GM19395 (cell line): ENCODE measurements around the gene TEK.

Experiments
- ATAC-seq: cut with Tn5 transposase; IDR thresholded peaks from one replicate; pipeline ENCODE4 v1.9.1; 2021; ENCODE audit warnings: mild to moderate bottlenecking, moderate library complexity; ENCODE audit not compliant: unreplicated experiment

TEK gene

DNA sequence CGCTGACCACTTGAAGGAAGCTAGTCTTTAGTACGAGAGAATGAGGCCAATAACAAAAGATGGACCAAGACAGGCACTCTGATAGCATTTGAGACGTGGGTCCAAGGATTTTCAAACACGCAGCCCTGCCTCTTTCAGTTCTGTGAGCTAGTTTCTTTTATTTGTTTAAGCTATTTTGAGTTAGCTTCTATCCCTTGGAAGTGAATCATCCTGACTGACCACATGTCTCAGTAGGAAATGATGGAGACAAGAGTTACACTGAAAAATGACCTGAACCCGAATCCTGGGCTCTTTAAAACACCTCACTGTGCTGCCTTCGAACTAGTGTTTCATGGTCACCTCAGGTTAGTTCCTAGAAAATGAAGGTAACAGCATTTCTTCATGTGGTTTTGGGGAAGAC, 9.9 kb downstream of the TEK start:
- no peak for ATAC-seq

DNA sequence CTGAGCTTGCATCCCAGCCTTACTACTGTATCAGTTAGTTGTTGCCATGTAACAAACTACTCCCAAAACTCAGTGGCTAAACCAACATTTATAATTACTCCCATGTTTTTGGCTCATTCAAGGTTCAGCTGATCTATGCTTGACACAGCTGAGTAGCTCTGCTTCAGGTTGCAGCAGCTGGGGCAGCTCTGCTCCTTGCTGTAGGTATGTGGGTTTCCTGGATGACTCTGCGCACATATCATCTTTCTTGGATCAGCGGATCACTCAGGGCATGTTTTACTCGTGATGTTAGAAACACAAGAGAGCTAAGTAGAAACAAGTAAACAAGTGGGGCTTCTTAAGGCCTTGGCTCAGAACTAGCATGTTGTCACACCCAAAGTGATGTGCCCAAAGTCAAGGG, 15.1 kb downstream of the TEK start:
- ATAC-seq, result no peak

DNA sequence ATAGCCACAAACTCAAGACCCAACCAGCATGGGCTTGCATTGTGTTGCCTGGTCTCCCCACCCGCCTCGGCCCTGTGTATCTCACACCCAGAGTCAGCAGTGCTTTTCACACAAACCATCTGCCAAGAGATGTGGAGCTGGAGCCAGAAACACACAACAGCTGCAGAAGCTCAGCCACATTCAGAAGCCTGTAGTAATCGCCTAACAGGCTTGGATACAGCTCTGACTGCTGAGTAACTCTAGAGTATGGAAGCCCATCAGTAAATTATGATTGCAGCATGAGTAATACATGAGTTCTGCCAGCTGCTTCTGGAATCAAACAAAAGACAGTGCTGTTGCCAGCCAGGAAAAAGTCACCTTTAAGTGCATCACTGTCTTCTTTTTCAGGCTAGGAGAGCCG, 16.0 kb downstream of the TEK start:
- no peak for ATAC-seq

DNA sequence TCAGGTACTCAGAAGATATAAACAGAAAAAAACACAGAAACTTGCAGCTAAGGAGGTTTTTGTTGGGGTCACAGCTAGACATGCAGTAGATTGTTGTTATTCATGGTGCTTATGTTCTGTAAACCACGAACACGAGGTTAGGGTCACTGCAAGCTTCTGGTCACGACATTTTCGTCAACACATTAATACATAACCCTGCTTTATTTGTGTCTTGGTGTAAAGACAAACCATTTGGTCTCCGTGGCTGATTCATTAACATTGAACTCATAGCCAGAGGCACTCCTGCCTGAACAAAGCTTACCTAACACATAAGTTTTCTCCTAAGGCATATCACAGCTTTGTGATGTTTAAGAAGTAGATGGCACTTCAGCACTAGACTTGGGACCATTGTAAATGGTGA, 16.9 kb downstream of the TEK start:
- no peak for ATAC-seq

DNA sequence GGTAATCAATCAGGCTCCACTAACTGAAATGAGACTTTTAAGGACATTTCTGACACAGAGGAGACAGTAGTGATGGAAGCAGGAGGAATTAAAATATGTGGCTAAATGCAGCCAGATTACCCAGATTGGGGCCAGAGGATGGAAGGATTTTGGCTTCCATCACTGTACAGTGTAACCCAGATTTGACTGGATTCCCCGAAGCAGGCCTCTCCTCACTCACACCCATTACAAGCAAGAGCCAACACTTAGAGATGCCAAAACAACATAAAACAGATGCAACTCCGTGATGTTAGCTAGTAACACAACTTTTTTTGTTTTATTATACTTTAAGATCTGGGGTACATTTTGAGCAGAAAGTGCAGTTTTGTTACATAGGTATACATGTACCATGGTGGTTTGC, 17.6 kb downstream of the TEK start:
- ATAC-seq, result no peak

DNA sequence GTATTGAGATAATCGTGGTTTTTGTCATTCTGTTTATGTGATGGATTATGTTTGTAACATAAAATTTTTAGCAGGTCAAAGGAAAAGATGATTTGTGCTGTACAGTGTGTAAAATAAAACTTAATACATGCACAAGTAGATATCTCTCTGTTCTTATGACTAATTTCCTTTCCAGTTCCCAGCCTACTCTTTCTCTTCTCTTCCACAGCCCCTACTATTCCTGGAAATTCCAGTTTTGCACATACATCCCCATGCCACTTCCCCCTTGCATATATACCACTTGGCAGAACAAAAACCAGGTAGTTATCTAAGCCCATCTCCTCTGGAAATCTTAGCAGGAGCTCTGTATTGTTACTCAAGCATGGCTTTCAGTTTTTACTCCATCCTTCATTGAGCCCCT, 20.2 kb downstream of the TEK start:
- no peak for ATAC-seq

DNA sequence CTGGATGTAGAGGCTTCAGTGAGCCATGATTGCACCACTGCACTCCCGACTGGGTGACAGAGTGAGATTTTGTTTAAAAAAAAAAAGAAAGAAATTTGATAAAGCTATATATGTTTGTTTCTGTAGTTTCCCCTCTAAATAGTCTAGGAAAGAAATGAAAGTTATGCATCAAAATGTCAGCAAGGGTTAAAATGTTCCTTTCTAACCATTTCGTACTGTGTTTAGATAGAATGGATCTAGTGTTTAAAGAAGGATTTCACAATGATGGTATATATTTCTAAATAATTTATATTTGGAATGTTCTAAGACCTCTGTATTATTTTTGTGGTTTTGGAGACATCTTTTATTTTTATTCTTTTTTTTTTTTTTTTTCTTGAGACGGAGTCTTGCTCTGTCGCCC, 22.7 kb downstream of the TEK start:
- no peak for ATAC-seq

DNA sequence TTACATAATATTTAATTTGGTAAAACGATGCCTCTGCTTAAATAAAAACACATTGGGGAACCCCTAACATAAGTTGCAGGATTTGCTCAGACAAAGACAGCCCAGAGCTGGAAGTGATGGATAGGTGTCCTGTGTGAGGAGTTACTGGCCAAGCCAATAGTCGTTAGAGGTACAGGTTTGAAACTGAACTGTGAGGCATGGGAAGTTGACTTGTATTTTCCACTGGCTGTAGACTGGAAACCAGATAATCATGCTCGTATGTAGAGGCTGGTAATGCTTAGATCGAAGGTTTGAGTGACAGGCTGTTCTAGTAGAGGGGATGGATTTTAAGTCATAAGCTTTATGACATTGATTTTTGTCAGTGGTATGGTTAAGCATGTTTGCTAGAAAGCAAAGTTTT, 24.8 kb downstream of the TEK start:
- no peak for ATAC-seq

DNA sequence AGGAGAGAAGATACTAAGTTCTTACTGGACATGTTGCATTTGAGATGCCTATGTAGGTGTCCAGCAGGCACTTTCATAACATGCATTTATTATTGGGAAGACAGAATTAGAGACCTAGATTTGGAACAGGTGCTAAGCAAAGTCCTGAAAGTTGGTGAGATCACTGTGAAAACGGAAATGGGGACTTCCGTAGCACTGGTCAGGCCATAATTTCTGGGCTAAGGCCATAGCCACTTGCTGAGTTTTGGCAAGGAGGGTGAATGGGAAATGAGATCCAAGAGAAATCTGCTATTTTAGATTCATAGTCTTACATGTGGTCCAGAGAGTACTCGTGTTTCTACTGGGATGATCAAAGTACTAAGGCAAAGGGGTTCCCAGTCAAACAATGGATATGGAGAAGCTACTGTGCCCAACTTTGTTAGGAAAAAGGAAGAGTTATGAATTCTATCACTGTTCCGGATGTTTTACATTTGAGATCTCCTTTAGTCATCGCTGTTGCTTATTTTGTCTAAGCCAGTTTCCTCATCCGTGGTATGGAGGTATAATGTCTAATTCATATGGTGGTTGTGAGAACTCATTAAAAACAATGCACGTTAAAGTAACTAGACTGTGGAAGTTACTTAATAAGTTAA, 33.4 kb downstream of the TEK start:
- ATAC-seq, result no peak

DNA sequence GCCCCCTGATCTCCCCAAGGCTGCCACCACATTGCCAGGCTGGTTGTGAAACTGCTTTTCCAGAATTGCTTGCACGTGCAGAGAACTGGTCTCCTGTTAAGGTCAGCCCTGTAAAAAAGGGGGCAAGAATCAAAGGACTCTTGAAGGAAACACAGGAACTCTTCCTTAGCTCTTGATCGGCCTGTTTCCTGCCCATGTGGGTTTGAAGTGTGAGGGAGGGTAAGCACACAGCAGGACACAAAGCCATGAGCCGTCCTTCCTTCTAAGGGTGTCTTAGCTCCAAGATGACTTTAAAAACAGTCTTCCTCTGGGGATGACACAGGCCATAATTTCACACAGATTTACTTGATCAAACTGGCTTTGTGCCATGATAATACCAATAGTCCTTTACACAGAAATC, 36.1 kb downstream of the TEK start:
- ATAC-seq, result no peak

DNA sequence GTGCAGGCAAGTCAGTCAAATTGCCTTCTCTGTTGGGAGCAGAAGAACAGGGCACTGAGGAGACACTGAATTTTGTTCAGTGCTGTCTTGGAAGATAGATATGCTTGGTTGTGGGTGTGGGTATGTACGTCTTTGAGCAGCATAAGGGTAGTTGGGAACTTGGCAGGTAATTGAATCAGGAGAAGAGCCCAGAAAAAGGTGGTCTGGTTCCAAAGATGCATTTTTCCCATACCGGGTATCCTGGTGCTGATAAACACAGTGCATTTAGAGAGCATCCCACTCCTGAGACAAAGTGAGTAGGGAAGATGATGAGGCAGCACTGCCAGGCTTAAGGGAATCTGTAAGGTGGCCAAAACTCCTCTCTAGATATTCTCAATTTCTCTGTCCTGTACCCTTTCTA, 40.6 kb downstream of the TEK start:
- no peak for ATAC-seq

DNA sequence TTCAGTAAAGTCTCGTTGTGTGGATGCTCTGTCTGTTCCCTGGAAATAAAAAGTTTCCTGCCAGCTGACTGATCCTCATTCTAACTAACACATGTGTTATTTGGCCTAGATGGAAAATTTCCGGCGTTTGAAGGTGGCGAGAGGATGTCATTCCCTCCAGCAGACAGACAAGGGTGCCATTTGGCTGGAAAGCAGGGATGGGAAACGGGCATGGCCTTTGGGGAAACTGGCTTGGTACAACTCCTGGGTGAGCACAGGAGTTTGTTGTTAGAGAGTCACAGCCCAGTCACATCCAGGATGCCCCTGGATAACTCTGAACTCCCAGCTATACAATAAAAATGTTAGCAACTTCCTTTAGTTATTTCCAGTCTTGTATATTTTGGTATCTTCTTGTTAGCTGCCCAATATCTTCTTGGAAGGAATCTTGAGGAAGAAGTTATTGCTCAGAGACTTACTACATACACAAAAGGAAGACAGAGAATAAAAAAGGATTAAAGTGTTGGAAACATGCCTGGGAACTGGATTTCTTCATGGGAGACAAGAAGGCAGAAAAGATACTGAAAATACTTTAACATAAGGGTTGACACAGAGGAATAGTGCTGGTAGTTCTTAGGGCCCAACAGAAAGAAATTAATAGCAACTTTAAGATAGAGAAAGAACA, 41.9 kb downstream of the TEK start:
- ATAC-seq, result no peak

DNA sequence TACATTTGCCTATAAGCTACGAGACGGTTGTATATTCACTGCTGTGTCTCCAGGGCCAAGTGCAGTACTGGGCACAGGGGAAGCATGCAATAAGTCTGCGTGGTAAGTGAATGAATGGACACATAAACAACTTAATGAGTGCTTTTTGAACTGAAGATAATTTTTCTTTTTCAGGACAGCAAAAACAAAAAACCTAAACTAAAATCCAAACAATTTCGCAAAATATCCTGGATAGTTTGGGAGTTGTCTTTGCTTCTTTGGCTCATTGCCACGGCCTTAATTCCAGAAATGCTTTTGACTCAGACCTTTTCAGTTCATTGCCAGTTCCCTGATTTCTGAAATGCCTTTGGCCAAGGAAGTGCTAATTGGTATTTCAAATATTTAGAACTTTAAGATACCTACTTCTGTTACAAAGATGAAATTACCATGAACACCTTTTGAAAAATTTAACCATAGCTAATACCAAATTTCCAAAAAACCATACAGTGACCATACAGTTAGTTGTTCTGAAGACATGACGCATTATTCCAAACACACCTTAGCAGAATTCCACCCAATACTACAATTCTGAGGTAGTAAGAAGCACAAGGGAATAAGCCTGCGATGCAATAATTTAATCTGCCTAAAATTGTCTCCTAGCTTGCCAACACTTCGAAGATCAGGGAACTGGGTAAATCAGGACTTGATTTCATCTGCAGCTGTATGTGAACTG, 42.8 kb downstream of the TEK start:
- no peak for ATAC-seq

DNA sequence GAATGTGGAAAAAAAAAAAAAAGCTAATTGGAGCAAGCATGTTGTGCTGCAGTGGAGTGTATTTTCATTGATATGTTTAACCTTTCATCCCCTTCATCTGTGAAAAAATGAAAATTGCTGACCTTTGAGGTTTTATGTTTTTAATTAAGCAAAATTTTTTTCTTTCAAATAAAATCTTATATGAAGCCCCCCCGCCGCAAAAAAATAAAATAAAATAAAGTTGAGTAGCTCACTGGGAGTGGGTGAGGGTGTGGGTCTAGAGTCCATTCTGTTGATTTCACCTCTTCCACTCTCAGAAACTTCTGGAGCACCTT, 43.3 kb downstream of the TEK start:
- ATAC-seq, result no peak

DNA sequence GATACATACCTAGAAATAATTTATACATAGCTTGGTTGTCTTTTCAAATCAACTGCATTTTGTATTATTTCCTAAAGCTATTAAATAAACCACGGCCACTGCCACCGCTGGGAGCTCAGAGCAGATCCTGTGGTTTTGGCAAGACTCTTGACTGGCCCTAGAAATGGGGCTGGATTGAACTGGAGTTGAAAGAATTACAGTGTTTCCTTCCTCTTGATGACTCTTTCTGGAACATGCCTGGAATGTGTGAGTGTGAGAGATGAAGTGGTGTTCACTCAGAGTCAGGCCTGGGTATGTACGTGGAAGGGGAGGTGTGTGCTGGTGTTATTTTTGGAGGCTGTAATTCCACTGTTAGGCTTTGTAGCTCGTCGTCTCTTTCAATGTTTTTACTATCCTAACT, 45.9 kb downstream of the TEK start:
- no peak for ATAC-seq

DNA sequence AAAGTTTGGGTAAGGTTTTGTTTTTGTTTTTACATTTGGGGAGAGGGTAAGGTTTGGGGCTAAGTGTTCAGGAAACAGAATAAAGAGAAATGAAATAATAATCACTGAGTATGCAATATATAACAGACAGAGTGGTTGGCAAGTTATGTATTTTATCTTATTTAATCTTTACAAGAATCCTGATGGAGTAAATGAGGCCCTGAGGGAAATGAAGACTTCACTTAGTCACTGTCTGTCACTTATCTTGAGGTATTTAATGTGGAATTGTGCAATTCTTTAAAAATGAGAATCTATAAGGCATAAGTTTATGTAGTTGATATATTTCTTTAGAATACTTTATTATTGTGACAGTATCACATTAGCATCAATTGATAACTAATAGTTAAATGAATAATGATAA, 48.1 kb downstream of the TEK start:
- no peak for ATAC-seq

DNA sequence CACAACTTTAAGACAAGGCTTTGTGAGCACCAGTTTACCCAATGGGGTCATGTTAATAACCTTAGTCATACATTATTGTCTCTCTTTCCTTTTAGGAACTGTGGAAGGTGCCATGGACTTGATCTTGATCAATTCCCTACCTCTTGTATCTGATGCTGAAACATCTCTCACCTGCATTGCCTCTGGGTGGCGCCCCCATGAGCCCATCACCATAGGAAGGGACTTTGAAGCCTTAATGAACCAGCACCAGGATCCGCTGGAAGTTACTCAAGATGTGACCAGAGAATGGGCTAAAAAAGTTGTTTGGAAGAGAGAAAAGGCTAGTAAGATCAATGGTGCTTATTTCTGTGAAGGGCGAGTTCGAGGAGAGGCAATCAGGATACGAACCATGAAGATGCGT, 48.7 kb downstream of the TEK start:
- no peak for ATAC-seq

DNA sequence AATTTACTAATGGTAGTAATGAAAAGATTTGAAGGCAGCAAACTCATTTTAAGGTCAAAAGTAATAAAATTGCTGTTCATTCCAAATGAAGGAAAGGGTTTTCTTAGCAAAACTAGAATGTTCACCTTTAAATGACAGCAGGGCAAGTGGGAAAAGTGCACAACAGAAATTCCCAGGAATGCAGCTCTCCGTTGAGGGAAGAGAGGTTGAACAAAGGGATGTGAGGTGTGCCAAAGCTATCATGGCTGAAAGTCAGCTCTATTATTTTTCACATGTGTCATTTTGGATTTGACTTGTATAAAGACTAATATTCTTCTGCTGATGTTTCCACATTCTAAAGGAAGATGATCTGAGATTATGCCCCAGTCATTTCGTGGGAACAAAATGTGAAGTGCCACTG, 51.6 kb downstream of the TEK start:
- no peak for ATAC-seq

DNA sequence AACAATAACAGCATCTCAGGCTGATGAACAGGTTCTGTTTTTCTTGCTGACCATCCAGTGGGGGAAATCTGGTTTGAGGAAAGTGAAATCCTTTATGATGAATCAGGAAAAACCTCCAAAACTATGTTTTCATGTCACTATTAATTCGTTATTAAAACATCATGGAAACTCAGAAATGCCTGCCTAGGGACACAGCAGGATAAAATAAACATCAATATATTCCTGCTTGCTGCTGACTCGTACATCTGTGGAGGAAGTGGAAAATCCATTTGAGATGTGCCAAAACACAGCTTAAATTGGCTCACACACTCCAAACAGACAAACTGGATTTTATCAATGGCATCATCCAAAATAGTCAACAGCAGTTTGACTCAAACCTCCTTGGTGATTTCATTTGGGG, 53.0 kb downstream of the TEK start:
- ATAC-seq, result no peak

DNA sequence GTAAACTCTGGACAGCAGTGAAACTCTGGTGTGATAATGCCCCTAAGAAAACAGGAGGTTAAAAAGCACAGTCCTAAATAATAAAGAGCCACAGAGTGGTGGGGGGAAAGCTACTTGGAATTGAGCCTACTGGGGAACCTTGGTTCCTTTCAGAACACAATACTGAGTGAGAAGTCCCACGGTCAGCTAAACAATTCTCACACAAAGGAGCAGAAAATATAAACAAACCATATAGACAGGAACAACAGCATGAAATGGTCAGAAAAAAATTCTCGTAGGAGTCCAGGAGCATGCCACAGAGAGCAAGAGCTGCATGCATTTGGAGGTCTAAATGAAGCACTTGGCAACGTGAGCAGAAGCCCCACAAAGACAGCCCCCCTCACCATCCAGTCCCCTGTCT, 56.0 kb downstream of the TEK start:
- no peak for ATAC-seq

DNA sequence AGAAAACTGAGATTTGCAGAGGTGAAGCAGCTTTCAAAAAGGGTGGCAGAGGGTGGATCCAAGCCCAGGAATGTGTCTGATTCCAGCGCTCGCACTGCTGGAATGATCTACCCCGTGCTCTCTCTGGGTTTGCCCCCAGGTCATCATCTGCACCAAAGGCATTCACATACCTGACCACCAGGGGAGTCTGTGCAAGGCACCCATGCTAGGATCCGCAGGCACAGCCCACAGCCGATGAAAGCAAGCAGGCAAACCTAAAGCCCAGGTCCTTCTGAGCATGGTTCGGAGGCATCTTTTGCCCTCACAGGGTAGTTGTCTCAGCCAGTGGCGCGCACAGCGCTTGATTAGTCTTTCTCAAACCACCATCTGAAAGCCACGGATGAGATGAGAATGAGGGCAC, 56.6 kb downstream of the TEK start:
- no peak for ATAC-seq

DNA sequence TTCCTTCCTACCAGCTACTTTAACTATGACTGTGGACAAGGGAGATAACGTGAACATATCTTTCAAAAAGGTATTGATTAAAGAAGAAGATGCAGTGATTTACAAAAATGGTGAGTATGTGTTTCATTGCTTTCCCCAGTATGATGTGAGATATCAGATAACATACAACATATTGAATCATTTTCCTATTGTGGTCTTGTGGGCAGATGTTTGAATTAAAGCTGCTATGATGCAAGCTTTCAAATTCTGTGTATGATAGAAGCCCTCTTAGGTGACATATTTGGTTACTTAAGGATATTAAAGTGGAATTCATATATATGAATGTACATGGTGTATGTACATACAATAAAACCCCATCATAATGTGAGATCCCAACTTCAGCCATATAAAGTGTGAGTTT, 59.5 kb downstream of the TEK start:
- ATAC-seq, result no peak

DNA sequence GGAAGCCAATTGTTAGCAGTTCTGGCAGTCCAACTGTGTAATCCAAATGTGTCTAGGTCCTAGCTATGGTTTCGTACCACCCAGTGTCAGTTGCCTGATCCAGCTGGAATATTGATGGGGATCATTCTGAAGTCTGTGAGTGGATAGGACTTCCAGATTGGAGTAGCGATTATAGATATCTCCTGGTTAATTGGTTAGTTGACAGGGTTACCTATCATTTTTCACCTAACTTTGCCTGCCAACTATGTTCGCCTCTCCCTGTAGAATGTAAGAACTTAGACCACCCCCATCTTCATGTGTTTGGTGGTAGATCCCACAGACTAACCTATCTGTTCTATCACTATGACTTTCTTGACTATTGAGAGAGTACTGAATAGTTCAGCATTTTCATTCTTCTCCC, 59.9 kb downstream of the TEK start:
- ATAC-seq, result no peak
